ENCODE data around the gene CMTM7. TPM values are rescaled to one million over a fixed set of nuclear protein-coding genes. Genes with fewer than 3 reads are reported as not detected.

The CMTM7 gene
- total and polyA plus RNA-seq, 9 of the 15 experiments (the other 6 are each of a cell fraction or from before 2014, with no cell fraction given), result 0.03 to 1.6 (median 0.42) TPM; not detected in 4

DNA sequence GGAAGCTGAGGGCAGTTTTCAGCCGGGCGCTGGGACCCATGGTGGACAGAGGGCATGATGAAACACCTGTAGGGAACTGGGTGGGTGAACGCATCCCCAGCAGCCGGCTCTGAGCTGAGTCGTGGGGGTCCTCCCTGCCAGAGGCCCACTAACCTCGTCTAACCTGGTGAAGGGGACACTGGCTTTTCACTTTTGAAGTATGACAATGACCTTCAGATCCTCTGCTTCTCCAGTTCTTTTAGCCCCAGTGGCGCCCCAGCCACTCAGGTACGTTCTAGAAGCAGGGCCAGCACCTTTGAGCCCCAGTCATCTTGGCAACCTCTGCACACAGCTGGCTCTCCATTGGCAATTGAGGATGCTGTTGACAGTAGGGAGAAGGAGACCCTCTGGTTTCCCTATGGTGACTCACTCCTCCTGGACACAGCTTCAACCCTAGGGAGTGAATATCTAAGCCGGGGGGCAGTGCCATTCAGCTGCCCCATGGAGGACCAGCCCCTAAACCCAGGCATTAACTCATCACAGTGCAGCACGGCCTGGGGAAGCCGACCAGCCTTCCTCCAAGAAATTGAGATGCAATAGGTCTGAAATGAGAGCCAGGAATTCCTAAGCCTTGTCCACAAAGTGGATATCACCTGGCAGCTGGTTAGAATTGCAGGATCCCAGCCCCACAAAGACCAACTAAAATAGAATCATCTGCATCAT is 64.9 kb downstream of the CMTM7 start:
- Histone ChIP-seq H4K20me1 (replicated peaks; ENCODE audit: control insufficient read depth, insufficient read depth, low read length) (no peaks in the 10 kb centered on the region), H3K4me1 (replicated peaks in 1 of 2; ENCODE audit: control insufficient read depth in 2 of 2, insufficient read depth in 2 of 2, low read length in 2 of 2) (peaks cover 0 to 18% of the 10 kb centered on the region in 2 experiments; a peak in 3 of 5 replicates), H3K4me3 (no peak overlapping the region), H3K27ac (ENCODE audit: extremely low read depth, low read depth, low read length) (no peak overlapping the region), H3K27me3 (ENCODE audit: control insufficient read depth in 2 of 2, insufficient read depth in 2 of 2, low read length in 2 of 2) (peaks cover 34 to 62% of the 10 kb centered on the region in 2 experiments; a peak in 4 of 5 replicates), H3K9ac (ENCODE audit: insufficient read depth in 1 of 2, low read depth in 2 of 2, low read length in 2 of 2) (no peak overlapping the region), H3K79me2 (ENCODE audit: control insufficient read depth, insufficient read depth, low read length) (no peaks in the 10 kb centered on the region), H3K9me1 (ENCODE audit: control insufficient read depth, insufficient read depth, low read length) (no peaks in the 10 kb centered on the region), H3K9me3 (replicated peaks; ENCODE audit: control insufficient read depth, insufficient read depth, low read depth, low read length) (no peaks in the 10 kb centered on the region), H2AFZ (ENCODE audit: low read depth, low read length) (no peak overlapping the region), H3K36me3 (ENCODE audit: control insufficient read depth, insufficient read depth, low read length) (no peaks in the 10 kb centered on the region), H3K4me2 (ENCODE audit: insufficient read depth, low read length) (no peak overlapping the region; the same call in 1 of the 2 replicates)
- FAIRE-seq (no peak), DNase-seq (ENCODE audit: extremely low read depth in 1 of 4, low spot score in 3 of 4) (peak in 1 of 4 experiments; percentile 7), ATAC-seq (no peak)
- WGBS (ENCODE audit: insufficient coverage, low coverage, missing lambda C conversion rate), result 4% methylated on average over 11 of the region's 11 CpGs
- TF ChIP-seq CTCF (IDR thresholded peaks at IDR 0.05 in 2 of 3, conservative IDR thresholded peaks at IDR 0.05 in 1 of 3; ENCODE audit: insufficient read depth in 2 of 3, low read depth in 1 of 3, low read length in 3 of 3), result no peak
- TF ChIP-seq HLTF (IDR thresholded peaks at IDR 0.05), result no peak
- POLR2A ChIA-PET, result interaction anchor here (0.7 to 1.5 kb wide), 3 partner anchors 13 to 33 kb away, joined by 3 to 4 read pairs (median 3); no protein-coding TSS in a partner anchor
- BruUV-seq (replicated peaks), result no TSS peak
- in situ Hi-C loops (cut with MboI), result no loop called here
- intact Hi-C loops (cut with micrococcal nuclease), result no loop called here
- CTCF ChIA-PET (ENCODE audit: low intra/inter-chr PET ratio), result interaction anchor here (0.7 kb wide), 1 partner anchor 158 kb away, joined by 3 read pairs; no protein-coding TSS in a partner anchor

Data from K562 (cell line).